ENCODE results near the gene PRR7.

DNA sequence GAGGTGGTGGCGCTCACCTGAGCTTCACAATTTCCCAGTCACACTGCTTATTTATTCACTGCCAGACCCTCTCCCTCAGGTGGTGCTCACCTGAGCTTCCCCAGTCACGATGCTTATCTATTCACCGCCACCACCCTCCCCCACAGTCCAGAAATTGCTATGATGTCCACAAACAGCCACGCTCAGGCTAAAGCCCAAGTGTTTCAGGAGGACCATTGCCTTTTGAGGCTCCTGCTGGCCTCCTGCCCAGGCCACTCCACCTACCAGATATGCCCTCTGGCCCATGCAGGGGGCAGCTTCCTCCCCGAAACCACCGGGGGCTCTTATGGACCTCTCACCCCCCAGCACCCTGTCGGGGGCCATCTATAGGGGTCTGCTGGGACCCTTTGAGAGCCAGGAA is 46.2 kb downstream of the PRR7 start:
- TF ChIP-seq, protein P1, sequence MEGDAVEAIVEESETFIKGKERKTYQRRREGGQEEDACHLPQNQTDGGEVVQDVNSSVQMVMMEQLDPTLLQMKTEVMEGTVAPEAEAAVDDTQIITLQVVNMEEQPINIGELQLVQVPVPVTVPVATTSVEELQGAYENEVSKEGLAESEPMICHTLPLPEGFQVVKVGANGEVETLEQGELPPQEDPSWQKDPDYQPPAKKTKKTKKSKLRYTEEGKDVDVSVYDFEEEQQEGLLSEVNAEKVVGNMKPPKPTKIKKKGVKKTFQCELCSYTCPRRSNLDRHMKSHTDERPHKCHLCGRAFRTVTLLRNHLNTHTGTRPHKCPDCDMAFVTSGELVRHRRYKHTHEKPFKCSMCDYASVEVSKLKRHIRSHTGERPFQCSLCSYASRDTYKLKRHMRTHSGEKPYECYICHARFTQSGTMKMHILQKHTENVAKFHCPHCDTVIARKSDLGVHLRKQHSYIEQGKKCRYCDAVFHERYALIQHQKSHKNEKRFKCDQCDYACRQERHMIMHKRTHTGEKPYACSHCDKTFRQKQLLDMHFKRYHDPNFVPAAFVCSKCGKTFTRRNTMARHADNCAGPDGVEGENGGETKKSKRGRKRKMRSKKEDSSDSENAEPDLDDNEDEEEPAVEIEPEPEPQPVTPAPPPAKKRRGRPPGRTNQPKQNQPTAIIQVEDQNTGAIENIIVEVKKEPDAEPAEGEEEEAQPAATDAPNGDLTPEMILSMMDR (IDR thresholded peaks at IDR 0.05) = no peak
- TF ChIP-seq POLR2A (IDR thresholded peaks at IDR 0.05) (no peak), EP300 (IDR thresholded peaks at IDR 0.05) (no peak)
